ENCODE measurements around the gene KLK10.

KLK10 gene

GRCh38 chr19:51025809-51026553 is 6.5 kb upstream of the KLK10 start:
- no peak for FAIRE-seq
- TF ChIP-seq POLR2A (IDR thresholded peaks at IDR 0.05; ENCODE audit: low read depth, low read length) (no peak), POLR2AphosphoS5 (IDR thresholded peaks at IDR 0.05; ENCODE audit: low read depth, low read length) (no peak), TAF1 (IDR thresholded peaks at IDR 0.05; ENCODE audit: borderline replicate concordance, low read depth, low read length) (no peak)
- DNase-seq (ENCODE audit: insufficient read length), result no peak

- DNase-seq (ENCODE audit: insufficient read length) (no peak), FAIRE-seq (no peak)
- no peak for TF ChIP-seq TAF1 (IDR thresholded peaks at IDR 0.05; ENCODE audit: borderline replicate concordance, low read depth, low read length)
- no peak for TF ChIP-seq POLR2AphosphoS5 (IDR thresholded peaks at IDR 0.05; ENCODE audit: low read depth, low read length)
- no peak for TF ChIP-seq POLR2A (IDR thresholded peaks at IDR 0.05; ENCODE audit: low read depth, low read length)
Observed at GRCh38 chr19:51025401-51025800, 5.9 kb upstream of the KLK10 start.

GRCh38 chr19:51024924-51025323 is 5.4 kb upstream of the KLK10 start:
- no peak for DNase-seq (ENCODE audit: insufficient read length)
- no peak for FAIRE-seq

GRCh38 chr19:51023946-51024345 is 4.4 kb upstream of the KLK10 start:
- no peak for FAIRE-seq
- TF ChIP-seq POLR2AphosphoS5 (IDR thresholded peaks at IDR 0.05; ENCODE audit: low read depth, low read length) (no peak), POLR2A (IDR thresholded peaks at IDR 0.05; ENCODE audit: low read depth, low read length) (no peak), TAF1 (IDR thresholded peaks at IDR 0.05; ENCODE audit: borderline replicate concordance, low read depth, low read length) (no peak)
- DNase-seq (ENCODE audit: insufficient read length), result no peak

More at GRCh38 chr19:51024924-51025323, 5.4 kb upstream of the KLK10 start:
- TF ChIP-seq POLR2AphosphoS5 (IDR thresholded peaks at IDR 0.05; ENCODE audit: low read depth, low read length) (no peak), POLR2A (IDR thresholded peaks at IDR 0.05; ENCODE audit: low read depth, low read length) (no peak), TAF1 (IDR thresholded peaks at IDR 0.05; ENCODE audit: borderline replicate concordance, low read depth, low read length) (no peak)

GRCh38 chr19:51022526-51022925 is 3.0 kb upstream of the KLK10 start:
- TF ChIP-seq TAF1 (IDR thresholded peaks at IDR 0.05; ENCODE audit: borderline replicate concordance, low read depth, low read length) (no peak), POLR2AphosphoS5 (IDR thresholded peaks at IDR 0.05; ENCODE audit: low read depth, low read length) (no peak)
- FAIRE-seq (no peak), DNase-seq (ENCODE audit: insufficient read length) (no peak)

- DNase-seq (ENCODE audit: insufficient read length) (no peak), FAIRE-seq (no peak)
Observed at GRCh38 chr19:51020988-51021651, 1.6 kb upstream of the KLK10 start.

GRCh38 chr19:51018745-51019543 is 565 bp downstream of the KLK10 start:
- DNase-seq (ENCODE audit: insufficient read length) (no peak), FAIRE-seq (no peak)
- no peak for TF ChIP-seq POLR2A (IDR thresholded peaks at IDR 0.05; ENCODE audit: low read depth, low read length)
- no peak for TF ChIP-seq POLR2AphosphoS5 (IDR thresholded peaks at IDR 0.05; ENCODE audit: low read depth, low read length)
- TF ChIP-seq TAF1 (IDR thresholded peaks at IDR 0.05; ENCODE audit: borderline replicate concordance, low read depth, low read length), result no peak

More at GRCh38 chr19:51020988-51021651, 1.6 kb upstream of the KLK10 start:
- TF ChIP-seq POLR2AphosphoS5 (IDR thresholded peaks at IDR 0.05; ENCODE audit: low read depth, low read length), result no peak
- no peak for TF ChIP-seq TAF1 (IDR thresholded peaks at IDR 0.05; ENCODE audit: borderline replicate concordance, low read depth, low read length)
- no peak for TF ChIP-seq POLR2A (IDR thresholded peaks at IDR 0.05; ENCODE audit: low read depth, low read length)

GRCh38 chr19:51016798-51017683 is 2.5 kb downstream of the KLK10 start:
- DNase-seq (ENCODE audit: insufficient read length), result no peak
- FAIRE-seq, result no peak
- TF ChIP-seq TAF1 (IDR thresholded peaks at IDR 0.05; ENCODE audit: borderline replicate concordance, low read depth, low read length), result no peak

GRCh38 chr19:51015691-51016267 is 3.7 kb downstream of the KLK10 start:
- TF ChIP-seq POLR2A (IDR thresholded peaks at IDR 0.05; ENCODE audit: low read depth, low read length) (no peak), POLR2AphosphoS5 (IDR thresholded peaks at IDR 0.05; ENCODE audit: low read depth, low read length) (no peak), TAF1 (IDR thresholded peaks at IDR 0.05; ENCODE audit: borderline replicate concordance, low read depth, low read length) (no peak)
- no peak for DNase-seq (ENCODE audit: insufficient read length)
- no peak for FAIRE-seq

GRCh38 chr19:51014242-51014641 is 5.3 kb downstream of the KLK10 start:
- FAIRE-seq, result no peak
- DNase-seq (ENCODE audit: insufficient read length), result no peak
- TF ChIP-seq POLR2AphosphoS5 (IDR thresholded peaks at IDR 0.05; ENCODE audit: low read depth, low read length) (no peak), POLR2A (IDR thresholded peaks at IDR 0.05; ENCODE audit: low read depth, low read length) (no peak), TAF1 (IDR thresholded peaks at IDR 0.05; ENCODE audit: borderline replicate concordance, low read depth, low read length) (no peak)
